Vagina (tissue), 2 donors: Measurements from ENCODE around the gene RAG2. TPM values are rescaled to one million over a fixed set of nuclear protein-coding genes. Genes with fewer than 3 reads are reported as not detected.

Experiments used
- DNase-seq, 2 donors: peaks; one replicate each; pipeline ENCODE4 v3.0.0-alpha.2; 2017; ENCODE audit errors: extremely low spot score in 2 of 2
- H3K27ac ChIP-seq: fragments of 200-600 bp; sonication (generic); one replicate; pipeline ENCODE4 v1.5.1; 2019
- H3K27me3 ChIP-seq: fragments of 200-600 bp; sonication (generic); one replicate; pipeline ENCODE4 v1.5.1; 2019
- H3K36me3 ChIP-seq, 2 donors: fragments of 200-600 bp; sonication (generic); one replicate each; pipeline ENCODE4 v1.5.1; 2017 to 2019
- H3K4me1 ChIP-seq: fragments of 200-600 bp; sonication (generic); one replicate; pipeline ENCODE4 v1.5.1; 2019
- H3K4me3 ChIP-seq, 2 donors: fragments of 200-600 bp; sonication (generic); 1 replicate in 1 of 2; 2 replicates in 1 of 2; pipeline ENCODE4 v1.5.1; 2016 to 2019
- H3K9me3 ChIP-seq: fragments of 200-600 bp; sonication (generic); one replicate; pipeline ENCODE4 v1.5.1; 2019
- POLR2A ChIP-seq, 2 donors: fragments of 450-650 bp; IDR thresholded peaks; one replicate each; pipeline ENCODE4 v1.6.1; 2017; ENCODE audit warnings: antibody characterized with exemption in 2 of 2, mild to moderate bottlenecking in 2 of 2, moderate library complexity in 2 of 2
- POLR2AphosphoS5 ChIP-seq, 2 donors: sonication (generic); formaldehyde crosslinking; IDR thresholded peaks; one replicate each; pipeline ENCODE4 v1.9.0; 2017; ENCODE audit warnings: antibody characterized with exemption in 2 of 2, mild to moderate bottlenecking in 2 of 2, low read depth in 1 of 2; ENCODE audit not compliant: insufficient read depth in 1 of 2
- intact Hi-C: fragments of 100-400 bp; cut with DNase I; formaldehyde crosslinking; loops from one replicate; pipeline ENCODE4 v1.15.1; 2023
- total RNA-seq: library from RNA; depleted of rRNA; stranded (reverse); fragments of >200 nt; gene quantifications from one replicate; pipeline ENCODE4 v1.2.3, GENCODE V29; 2016
- TF ChIP-seq, protein P1 (sequence below), 3 experiments: fragments of 450-650 bp in 2 of 3; fragments of 200-600 bp in 1 of 3; sonication (generic) in 1 of 3; IDR thresholded peaks; one replicate each; pipeline ENCODE4 v1.5.1; 2017 to 2019; ENCODE audit warnings: antibody characterized with exemption in 3 of 3, mild to moderate bottlenecking in 2 of 3, moderate library complexity in 2 of 3

RAG2 gene
- total RNA-seq, 1 donor from 2014 or later: not detected

DNA sequence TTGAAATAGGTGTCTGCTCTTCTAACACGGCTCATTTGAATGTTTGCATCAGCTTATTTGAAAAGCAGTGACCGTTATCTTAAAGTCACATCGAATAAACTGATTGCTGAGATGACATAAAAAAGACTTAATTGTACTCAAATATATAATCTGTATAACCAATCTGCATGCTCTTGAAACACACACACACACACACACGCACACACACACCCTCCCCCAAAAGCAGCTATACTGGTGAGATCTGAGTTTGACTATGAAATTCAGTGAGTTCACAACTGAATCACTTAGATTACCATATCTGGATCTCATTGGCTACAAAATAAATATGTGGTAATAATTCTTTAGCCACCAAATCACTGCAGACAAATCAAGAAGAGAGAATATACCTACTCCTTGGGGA is 7.5 kb downstream of the RAG2 start:
- Histone ChIP-seq H3K27ac (no peak overlapping the region), H3K27me3 (no peaks in the 10 kb centered on the region), H3K9me3 (no peaks in the 10 kb centered on the region), H3K36me3 (no peaks in the 10 kb centered on the region), H3K4me3 (no peak overlapping the region), H3K4me1 (peaks cover 3% of the 10 kb centered on the region)
- no peak for DNase-seq
- TF ChIP-seq POLR2AphosphoS5 (IDR thresholded peaks at IDR 0.05; ENCODE audit: insufficient read depth in 1 of 2, low read depth in 1 of 2) (no peak), POLR2A (IDR thresholded peaks at IDR 0.05) (no peak)
- TF ChIP-seq, protein P1, sequence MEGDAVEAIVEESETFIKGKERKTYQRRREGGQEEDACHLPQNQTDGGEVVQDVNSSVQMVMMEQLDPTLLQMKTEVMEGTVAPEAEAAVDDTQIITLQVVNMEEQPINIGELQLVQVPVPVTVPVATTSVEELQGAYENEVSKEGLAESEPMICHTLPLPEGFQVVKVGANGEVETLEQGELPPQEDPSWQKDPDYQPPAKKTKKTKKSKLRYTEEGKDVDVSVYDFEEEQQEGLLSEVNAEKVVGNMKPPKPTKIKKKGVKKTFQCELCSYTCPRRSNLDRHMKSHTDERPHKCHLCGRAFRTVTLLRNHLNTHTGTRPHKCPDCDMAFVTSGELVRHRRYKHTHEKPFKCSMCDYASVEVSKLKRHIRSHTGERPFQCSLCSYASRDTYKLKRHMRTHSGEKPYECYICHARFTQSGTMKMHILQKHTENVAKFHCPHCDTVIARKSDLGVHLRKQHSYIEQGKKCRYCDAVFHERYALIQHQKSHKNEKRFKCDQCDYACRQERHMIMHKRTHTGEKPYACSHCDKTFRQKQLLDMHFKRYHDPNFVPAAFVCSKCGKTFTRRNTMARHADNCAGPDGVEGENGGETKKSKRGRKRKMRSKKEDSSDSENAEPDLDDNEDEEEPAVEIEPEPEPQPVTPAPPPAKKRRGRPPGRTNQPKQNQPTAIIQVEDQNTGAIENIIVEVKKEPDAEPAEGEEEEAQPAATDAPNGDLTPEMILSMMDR (IDR thresholded peaks at IDR 0.05): no peak
- intact Hi-C loops: no loop called here

DNA sequence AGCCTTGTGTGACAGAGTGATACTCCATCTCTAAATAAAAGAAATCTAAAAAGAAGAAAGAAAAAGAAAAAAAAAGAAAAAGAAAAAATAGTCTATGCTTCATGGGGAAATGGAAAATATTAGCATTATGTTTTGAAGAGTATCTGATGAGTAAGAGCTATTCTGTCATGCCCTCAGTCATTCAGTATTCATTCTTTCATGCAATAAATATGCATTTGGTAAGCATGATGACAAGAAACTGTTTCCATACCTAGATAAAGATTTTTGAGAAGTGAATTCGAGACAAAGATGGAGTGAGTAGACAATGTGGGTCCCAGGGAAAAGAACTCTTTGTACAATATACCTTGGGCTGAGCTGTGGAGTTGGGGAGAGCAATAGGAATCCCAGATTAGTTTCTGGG is 9.9 kb downstream of the RAG2 start:
- Histone ChIP-seq H3K27ac (no peak overlapping the region), H3K4me1 (no peaks in the 10 kb centered on the region), H3K36me3 (no peaks in the 10 kb centered on the region), H3K27me3 (no peaks in the 10 kb centered on the region), H3K4me3 (no peak overlapping the region), H3K9me3 (no peaks in the 10 kb centered on the region)
- TF ChIP-seq, protein P1 (IDR thresholded peaks at IDR 0.05): no peak
- no peak for TF ChIP-seq POLR2A (IDR thresholded peaks at IDR 0.05)
- TF ChIP-seq POLR2AphosphoS5 (IDR thresholded peaks at IDR 0.05; ENCODE audit: insufficient read depth in 1 of 2, low read depth in 1 of 2): no peak
- no peak for DNase-seq
- intact Hi-C loops: no loop called here

DNA sequence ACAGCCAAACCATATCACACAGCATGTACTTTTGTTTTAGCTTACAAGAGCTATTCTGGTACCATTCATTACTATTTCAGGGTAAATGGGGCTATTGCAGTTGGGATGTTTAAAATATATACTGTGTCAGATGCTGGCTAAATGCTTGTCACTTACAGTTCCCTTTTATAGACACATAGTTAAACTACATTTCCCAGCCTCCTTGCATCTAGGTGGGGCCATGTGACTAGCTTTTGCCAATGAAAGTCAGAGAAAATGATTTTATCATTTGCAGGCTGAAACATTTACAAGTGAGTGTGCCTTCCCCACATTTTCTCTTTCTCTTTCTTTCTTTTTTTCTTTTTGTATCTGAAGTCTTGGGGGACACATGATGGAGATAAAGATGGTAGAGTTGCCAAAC is 11.5 kb downstream of the RAG2 start:
- Histone ChIP-seq H3K4me3 (no peak overlapping the region), H3K4me1 (no peaks in the 10 kb centered on the region), H3K36me3 (no peaks in the 10 kb centered on the region), H3K27ac (no peak overlapping the region), H3K27me3 (no peaks in the 10 kb centered on the region), H3K9me3 (no peaks in the 10 kb centered on the region)
- no peak for DNase-seq
- intact Hi-C loops: no loop called here
- TF ChIP-seq POLR2A (IDR thresholded peaks at IDR 0.05) (no peak), POLR2AphosphoS5 (IDR thresholded peaks at IDR 0.05; ENCODE audit: insufficient read depth in 1 of 2, low read depth in 1 of 2) (no peak)
- TF ChIP-seq, protein P1 (IDR thresholded peaks at IDR 0.05): no peak

DNA sequence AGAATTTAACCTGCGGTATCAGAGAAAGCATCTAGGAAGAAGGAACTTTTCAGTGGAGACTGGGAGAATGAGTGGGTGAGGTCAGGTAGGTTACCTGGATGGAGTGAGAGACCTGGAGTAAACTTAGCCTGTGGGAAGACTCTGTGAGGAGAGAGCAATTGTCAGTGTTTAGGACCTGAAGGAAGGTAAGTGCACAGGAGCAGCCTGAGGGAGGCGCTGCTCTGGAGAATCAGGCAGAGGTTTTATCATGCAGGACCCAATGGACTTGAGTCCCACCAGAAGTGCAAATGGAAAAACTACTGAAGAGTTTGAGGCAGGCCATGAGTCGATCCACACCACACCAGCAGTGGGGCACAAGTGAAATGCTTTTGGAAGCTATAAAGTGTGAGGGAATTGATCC is 14.4 kb downstream of the RAG2 start:
- H3K36me3 ChIP-seq: no peaks in the 10 kb centered on the region
- no peak for TF ChIP-seq POLR2AphosphoS5 (IDR thresholded peaks at IDR 0.05; ENCODE audit: insufficient read depth in 1 of 2, low read depth in 1 of 2)
- TF ChIP-seq POLR2A (IDR thresholded peaks at IDR 0.05): no peak
- TF ChIP-seq, protein P1 (IDR thresholded peaks at IDR 0.05): no peak
- H3K4me3 ChIP-seq: no peak overlapping the region
- no peak overlapping the region for H3K27ac ChIP-seq
- intact Hi-C loops: no loop called here
- DNase-seq: no peak
- no peaks in the 10 kb centered on the region for H3K27me3 ChIP-seq
- no peaks in the 10 kb centered on the region for H3K9me3 ChIP-seq
- no peaks in the 10 kb centered on the region for H3K4me1 ChIP-seq

DNA sequence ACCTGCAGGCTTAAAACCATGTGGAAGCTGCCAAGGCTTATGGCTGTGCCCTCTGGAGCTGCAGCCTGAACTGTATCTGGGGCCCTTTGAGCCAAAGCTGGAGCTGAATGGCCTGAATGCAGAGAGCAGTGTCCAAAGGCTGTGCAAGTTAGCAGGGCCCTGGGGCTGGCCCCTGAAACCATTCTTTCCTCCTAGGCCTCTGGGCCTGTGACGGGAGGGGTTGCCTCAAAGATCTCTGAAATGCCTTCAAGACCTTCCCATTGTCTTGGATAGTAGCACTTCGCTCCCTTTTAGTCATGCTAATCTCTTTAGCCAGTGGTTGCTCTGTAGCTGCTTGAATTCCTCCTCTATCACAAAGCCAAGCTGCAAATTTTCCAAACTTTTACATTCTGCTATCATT is 16.5 kb downstream of the RAG2 start:
- no peaks in the 10 kb centered on the region for H3K9me3 ChIP-seq
- intact Hi-C loops: no loop called here
- no peak overlapping the region for H3K4me3 ChIP-seq
- H3K4me1 ChIP-seq: peaks cover 6% of the 10 kb centered on the region
- H3K27me3 ChIP-seq: no peaks in the 10 kb centered on the region
- no peak for DNase-seq
- no peak overlapping the region for H3K27ac ChIP-seq
- no peaks in the 10 kb centered on the region for H3K36me3 ChIP-seq
- TF ChIP-seq POLR2A (IDR thresholded peaks at IDR 0.05): no peak
- no peak for TF ChIP-seq POLR2AphosphoS5 (IDR thresholded peaks at IDR 0.05; ENCODE audit: insufficient read depth in 1 of 2, low read depth in 1 of 2)
- TF ChIP-seq, protein P1 (IDR thresholded peaks at IDR 0.05): no peak
